ENCODE data around the gene KRTAP10-11. TPM values are rescaled to one million over a fixed set of nuclear protein-coding genes. Genes with fewer than 3 reads are reported as not detected.

KRTAP10-11 gene
- total and polyA plus RNA-seq, 9 donors: not detected

DNA sequence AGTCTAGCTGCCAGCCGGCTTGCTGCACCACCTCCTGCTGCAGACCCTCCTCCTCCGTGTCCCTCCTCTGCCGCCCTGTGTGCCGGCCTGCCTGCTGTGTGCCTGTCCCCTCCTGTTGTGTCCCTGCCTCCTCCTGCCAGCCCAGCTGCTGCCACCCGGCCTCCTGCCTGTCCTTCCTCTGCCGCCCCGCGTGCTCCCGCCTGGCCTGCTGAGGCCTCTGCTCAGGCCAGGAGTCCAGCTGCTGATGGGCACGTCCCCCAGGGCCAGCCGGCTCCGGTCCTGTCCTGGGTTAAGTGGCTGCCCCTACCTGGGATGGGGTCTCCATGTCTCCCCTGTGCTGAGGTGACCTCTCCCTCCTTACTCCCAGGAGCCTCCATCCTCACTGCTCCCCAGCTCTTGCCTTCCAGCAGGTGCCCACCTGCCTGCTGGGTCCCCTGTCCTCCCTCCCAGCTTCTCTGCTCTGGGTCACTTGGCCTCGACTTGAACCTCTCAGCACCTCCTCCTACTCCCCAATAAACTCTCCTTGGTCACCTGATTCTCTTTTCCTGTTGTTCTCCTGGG lies 33.5 kb upstream of the KRTAP10-11 start:
- TF ChIP-seq POLR2A (IDR thresholded peaks at IDR 0.05): no peak
- TF ChIP-seq, protein P1, sequence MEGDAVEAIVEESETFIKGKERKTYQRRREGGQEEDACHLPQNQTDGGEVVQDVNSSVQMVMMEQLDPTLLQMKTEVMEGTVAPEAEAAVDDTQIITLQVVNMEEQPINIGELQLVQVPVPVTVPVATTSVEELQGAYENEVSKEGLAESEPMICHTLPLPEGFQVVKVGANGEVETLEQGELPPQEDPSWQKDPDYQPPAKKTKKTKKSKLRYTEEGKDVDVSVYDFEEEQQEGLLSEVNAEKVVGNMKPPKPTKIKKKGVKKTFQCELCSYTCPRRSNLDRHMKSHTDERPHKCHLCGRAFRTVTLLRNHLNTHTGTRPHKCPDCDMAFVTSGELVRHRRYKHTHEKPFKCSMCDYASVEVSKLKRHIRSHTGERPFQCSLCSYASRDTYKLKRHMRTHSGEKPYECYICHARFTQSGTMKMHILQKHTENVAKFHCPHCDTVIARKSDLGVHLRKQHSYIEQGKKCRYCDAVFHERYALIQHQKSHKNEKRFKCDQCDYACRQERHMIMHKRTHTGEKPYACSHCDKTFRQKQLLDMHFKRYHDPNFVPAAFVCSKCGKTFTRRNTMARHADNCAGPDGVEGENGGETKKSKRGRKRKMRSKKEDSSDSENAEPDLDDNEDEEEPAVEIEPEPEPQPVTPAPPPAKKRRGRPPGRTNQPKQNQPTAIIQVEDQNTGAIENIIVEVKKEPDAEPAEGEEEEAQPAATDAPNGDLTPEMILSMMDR (IDR thresholded peaks at IDR 0.05): no peak
- no peak for TF ChIP-seq EP300 (IDR thresholded peaks at IDR 0.05)
- no peaks in the 10 kb centered on the region for H3K4me1 ChIP-seq (ENCODE audit: insufficient read depth)
- no peak overlapping the region for H3K27ac ChIP-seq
- no peaks in the 10 kb centered on the region for H3K36me3 ChIP-seq
- intact Hi-C loops (cut with DNase I): no loop called here
- no peak for DNase-seq
- no peaks in the 10 kb centered on the region for H3K9me3 ChIP-seq
- WGBS, 3 donors: 77 to 82% (median 79%) methylated on average over 13 of the region's 13 CpGs
- H3K27me3 ChIP-seq: no peaks in the 10 kb centered on the region
- H3K4me3 ChIP-seq: no peak overlapping the region

DNA sequence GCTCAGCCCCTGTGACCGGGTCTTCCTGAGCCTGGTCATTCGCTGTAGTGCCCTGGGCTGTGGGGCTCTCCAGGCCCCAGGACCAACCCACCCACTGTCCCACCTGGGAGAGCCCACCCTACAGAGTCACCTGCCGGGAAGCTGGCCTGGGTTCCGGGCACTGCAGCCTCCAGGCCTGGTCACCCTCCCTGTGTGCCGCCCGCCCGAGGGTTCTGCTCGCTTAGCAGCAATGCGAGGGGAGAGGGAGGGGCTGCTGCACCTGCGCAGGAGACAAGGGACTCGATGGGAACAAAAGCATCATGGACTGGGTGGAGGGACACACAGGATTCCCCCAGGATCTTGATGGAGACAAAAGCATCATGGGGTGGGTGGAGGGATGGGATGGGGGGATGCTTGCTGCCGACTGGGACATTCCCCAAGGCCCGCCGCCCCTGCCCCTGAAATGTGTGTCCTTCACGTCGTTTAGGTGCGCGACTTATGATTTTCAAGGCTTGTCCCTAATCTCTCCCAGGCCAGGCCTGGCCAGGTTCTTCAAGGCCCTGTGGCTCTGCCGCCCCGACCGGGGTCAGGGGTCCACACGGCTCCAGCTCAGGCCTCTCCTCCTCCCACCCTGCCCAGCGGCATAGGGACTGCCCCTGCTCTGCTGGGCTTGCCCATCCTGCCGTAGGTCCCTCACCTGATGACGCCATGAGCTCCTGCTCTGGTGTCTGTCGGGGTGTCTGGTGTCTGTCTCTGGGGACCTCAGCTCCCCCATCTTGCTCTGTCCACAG lies 32.6 kb upstream of the KRTAP10-11 start:
- Histone ChIP-seq H3K4me1 (ENCODE audit: insufficient read depth) (no peaks in the 10 kb centered on the region), H3K27me3 (no peaks in the 10 kb centered on the region), H3K9me3 (no peaks in the 10 kb centered on the region), H3K4me3 (no peak overlapping the region), H3K36me3 (no peaks in the 10 kb centered on the region), H3K27ac (no peak overlapping the region)
- WGBS, 3 donors: 80 to 82% (median 81%) methylated on average over 25 to 26 of the region's 26 CpGs
- intact Hi-C loops (cut with DNase I): no loop called here
- DNase-seq: no peak
- TF ChIP-seq EP300 (IDR thresholded peaks at IDR 0.05): no peak
- TF ChIP-seq POLR2A (IDR thresholded peaks at IDR 0.05): no peak
- TF ChIP-seq, protein P1 (IDR thresholded peaks at IDR 0.05): no peak

DNA sequence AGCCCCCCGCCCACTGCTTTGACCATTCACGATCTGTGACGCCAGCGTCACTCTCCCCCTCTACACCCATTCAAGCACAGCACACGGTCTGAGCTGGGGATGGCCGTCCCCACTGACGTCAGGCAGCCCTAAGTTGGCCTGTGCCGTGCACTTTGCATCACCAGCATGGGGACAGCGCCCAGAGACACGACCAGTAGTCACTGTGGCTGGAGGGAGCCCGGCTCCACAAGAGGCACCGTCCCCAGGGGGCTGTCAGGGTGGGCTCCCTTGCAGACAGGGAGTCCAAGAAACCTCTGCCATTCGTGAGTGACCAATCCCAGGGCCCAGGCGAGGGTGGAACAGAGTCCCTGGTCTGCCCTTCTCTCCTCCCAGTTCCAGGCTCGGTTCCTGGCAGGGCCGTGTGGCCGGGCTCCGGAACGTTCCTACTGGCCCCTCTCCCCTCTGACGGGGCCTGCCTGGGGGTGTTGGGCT lies 32.0 kb upstream of the KRTAP10-11 start:
- Histone ChIP-seq H3K4me3 (no peak overlapping the region), H3K9me3 (no peaks in the 10 kb centered on the region), H3K4me1 (ENCODE audit: insufficient read depth) (no peaks in the 10 kb centered on the region), H3K27me3 (no peaks in the 10 kb centered on the region), H3K27ac (no peak overlapping the region), H3K36me3 (no peaks in the 10 kb centered on the region)
- intact Hi-C loops (cut with DNase I): no loop called here
- WGBS, 3 donors: 76 to 83% (median 81%) methylated on average over 20 of the region's 20 CpGs
- TF ChIP-seq EP300 (IDR thresholded peaks at IDR 0.05) (no peak), POLR2A (IDR thresholded peaks at IDR 0.05) (no peak)
- TF ChIP-seq, protein P1 (IDR thresholded peaks at IDR 0.05): no peak
- no peak for DNase-seq

DNA sequence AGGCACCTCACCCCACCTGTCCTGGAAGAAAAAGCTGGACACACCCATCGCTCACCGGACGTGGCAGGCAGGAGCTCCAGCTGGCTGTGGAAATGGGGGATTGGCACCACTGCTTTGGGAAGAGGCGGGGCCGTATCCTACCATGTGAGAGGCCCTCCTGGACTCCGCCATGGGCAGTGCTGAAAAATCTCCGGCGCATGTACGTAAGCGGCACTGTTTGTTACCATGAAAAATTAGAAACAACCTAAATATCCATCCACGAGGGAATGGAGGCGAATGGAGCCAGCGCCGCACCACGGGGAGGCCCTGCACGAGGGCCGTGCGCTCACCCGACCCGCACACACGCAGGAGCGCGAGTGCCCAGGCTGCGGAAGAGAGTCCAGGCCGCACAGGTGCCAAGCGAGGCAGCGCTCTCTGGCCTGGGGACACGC lies 31.2 kb upstream of the KRTAP10-11 start:
- no peak for DNase-seq
- WGBS, 3 donors: 84 to 89% (median 88%) methylated on average over 28 of the region's 28 CpGs
- no peaks in the 10 kb centered on the region for H3K27me3 ChIP-seq
- no peaks in the 10 kb centered on the region for H3K9me3 ChIP-seq
- intact Hi-C loops (cut with DNase I): no loop called here
- no peak overlapping the region for H3K4me3 ChIP-seq
- no peak overlapping the region for H3K27ac ChIP-seq
- no peaks in the 10 kb centered on the region for H3K36me3 ChIP-seq
- TF ChIP-seq POLR2A (IDR thresholded peaks at IDR 0.05): no peak
- TF ChIP-seq, protein P1 (IDR thresholded peaks at IDR 0.05): no peak
- no peak for TF ChIP-seq EP300 (IDR thresholded peaks at IDR 0.05)
- no peaks in the 10 kb centered on the region for H3K4me1 ChIP-seq (ENCODE audit: insufficient read depth)
